Thyroid gland (tissue), 4 donors: Measurements from ENCODE around the gene CAMTA1.

Experiments
- CTCF ChIP-seq, 6 experiments: fragments of 200-600 bp in 3 of 6; fragments of 450-650 bp in 3 of 6; sonication (generic) in 3 of 6; IDR thresholded peaks; one replicate each; pipeline ENCODE4 v1.5.1; 2016 to 2019; ENCODE audit warnings: antibody characterized with exemption in 6 of 6, mild to moderate bottlenecking in 2 of 6, inconsistent platforms in 1 of 6, moderate library complexity in 1 of 6
- POLR2A ChIP-seq, 2 donors: fragments of 450-650 bp; IDR thresholded peaks; one replicate each; pipeline ENCODE4 v1.6.1; 2017; ENCODE audit warnings: antibody characterized with exemption in 2 of 2, mild to moderate bottlenecking in 2 of 2, moderate library complexity in 1 of 2

GRCh38 chr1:7497107-7497637 lies 711.9 kb downstream of the CAMTA1 start:
- TF ChIP-seq CTCF (IDR thresholded peaks at IDR 0.05) (no peak), POLR2A (IDR thresholded peaks at IDR 0.05) (no peak)
